Stimulated activated CD8-positive, alpha-beta memory T cell treated with anti-CD3 and anti-CD28 coated beads, Interleukin-15, amount 100 ng/mL, for 1 hour (primary cell): ENCODE measurements around the gene MARVELD3.

Experiments
- DNase-seq: peaks from one replicate; pipeline ENCODE4 v3.0.0-alpha.2; 2020; ENCODE audit warnings: low read depth

Gene MARVELD3

GRCh38 chr16:71623597-71623996 is 2.4 kb upstream of the MARVELD3 start:
- no peak for DNase-seq

GRCh38 chr16:71625113-71625850 is 702 bp upstream of the MARVELD3 start:
- no peak for DNase-seq

- no peak for DNase-seq
These were observed 852 bp downstream of the MARVELD3 start for GRCh38 chr16:71626858-71627213.

- DNase-seq, result no peak
These were observed 1.8 kb downstream of the MARVELD3 start for GRCh38 chr16:71627731-71628181.

- DNase-seq, result no peak
These were observed 2.8 kb downstream of the MARVELD3 start for GRCh38 chr16:71628810-71629209.

GRCh38 chr16:71629278-71630016 is 3.5 kb downstream of the MARVELD3 start:
- no peak for DNase-seq

- DNase-seq, result no peak
These were observed 4.8 kb downstream of the MARVELD3 start for GRCh38 chr16:71630808-71631207.

- no peak for DNase-seq
These were observed 5.8 kb downstream of the MARVELD3 start for GRCh38 chr16:71631776-71632175.

- DNase-seq, result no peak
These were observed 9.6 kb downstream of the MARVELD3 start for GRCh38 chr16:71635632-71636031.

GRCh38 chr16:71637398-71637797 is 11.4 kb downstream of the MARVELD3 start:
- no peak for DNase-seq

- no peak for DNase-seq
These were observed 19.5 kb downstream of the MARVELD3 start for GRCh38 chr16:71645450-71645849.

- DNase-seq, result no peak
These were observed 21.4 kb downstream of the MARVELD3 start for GRCh38 chr16:71647391-71647790.

- DNase-seq, result no peak
These were observed 22.2 kb downstream of the MARVELD3 start for GRCh38 chr16:71648162-71648561.

GRCh38 chr16:71648921-71649320 is 22.9 kb downstream of the MARVELD3 start:
- DNase-seq, result no peak

GRCh38 chr16:71649704-71650103 is 23.7 kb downstream of the MARVELD3 start:
- DNase-seq, result no peak

- no peak for DNase-seq
These were observed 32.8 kb downstream of the MARVELD3 start for GRCh38 chr16:71658771-71659170.

- no peak for DNase-seq
These were observed 33.5 kb downstream of the MARVELD3 start for GRCh38 chr16:71659471-71659870.

GRCh38 chr16:71666264-71666663 is 40.3 kb downstream of the MARVELD3 start:
- DNase-seq, result no peak

GRCh38 chr16:71666928-71667707 is 41.1 kb downstream of the MARVELD3 start:
- no peak for DNase-seq

- no peak for DNase-seq
These were observed 44.0 kb downstream of the MARVELD3 start for GRCh38 chr16:71669926-71670536.

- DNase-seq, result no peak
These were observed 44.6 kb downstream of the MARVELD3 start for GRCh38 chr16:71670537-71670936.

GRCh38 chr16:71671165-71671564 is 45.2 kb downstream of the MARVELD3 start:
- DNase-seq, result no peak
